ENCODE results near the gene MSLN. TPM values are rescaled to one million over a fixed set of nuclear protein-coding genes. Genes with fewer than 3 reads are reported as not detected.

MSLN gene
- polyA plus RNA-seq, 1 donor: 17.1 TPM

- no peak for DNase-seq
Observed at GRCh38 chr16:804193-805048, 43.9 kb downstream of the MSLN start.

- DNase-seq: no peak
Observed at GRCh38 chr16:805474-805873, 44.9 kb downstream of the MSLN start.

GRCh38 chr16:807347-808084 lies 47.0 kb downstream of the MSLN start:
- peak; percentile 89 for DNase-seq

DNA sequence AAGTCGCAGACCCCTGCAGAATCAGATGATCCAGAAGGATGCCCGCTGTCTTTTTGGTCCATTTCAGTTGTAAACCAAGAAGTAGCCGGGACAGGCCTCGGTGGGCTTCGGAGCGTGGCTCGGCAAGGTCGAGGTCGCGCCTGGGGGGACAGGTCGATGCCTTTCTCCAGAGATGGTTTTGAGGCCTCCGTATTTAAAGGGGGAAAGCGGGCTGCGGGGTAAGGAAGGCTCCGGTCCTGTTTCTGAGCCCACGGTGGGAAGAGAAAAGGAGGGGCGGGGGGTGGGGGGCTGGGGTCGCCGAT lies 47.5 kb downstream of the MSLN start:
- no peak for DNase-seq

DNA sequence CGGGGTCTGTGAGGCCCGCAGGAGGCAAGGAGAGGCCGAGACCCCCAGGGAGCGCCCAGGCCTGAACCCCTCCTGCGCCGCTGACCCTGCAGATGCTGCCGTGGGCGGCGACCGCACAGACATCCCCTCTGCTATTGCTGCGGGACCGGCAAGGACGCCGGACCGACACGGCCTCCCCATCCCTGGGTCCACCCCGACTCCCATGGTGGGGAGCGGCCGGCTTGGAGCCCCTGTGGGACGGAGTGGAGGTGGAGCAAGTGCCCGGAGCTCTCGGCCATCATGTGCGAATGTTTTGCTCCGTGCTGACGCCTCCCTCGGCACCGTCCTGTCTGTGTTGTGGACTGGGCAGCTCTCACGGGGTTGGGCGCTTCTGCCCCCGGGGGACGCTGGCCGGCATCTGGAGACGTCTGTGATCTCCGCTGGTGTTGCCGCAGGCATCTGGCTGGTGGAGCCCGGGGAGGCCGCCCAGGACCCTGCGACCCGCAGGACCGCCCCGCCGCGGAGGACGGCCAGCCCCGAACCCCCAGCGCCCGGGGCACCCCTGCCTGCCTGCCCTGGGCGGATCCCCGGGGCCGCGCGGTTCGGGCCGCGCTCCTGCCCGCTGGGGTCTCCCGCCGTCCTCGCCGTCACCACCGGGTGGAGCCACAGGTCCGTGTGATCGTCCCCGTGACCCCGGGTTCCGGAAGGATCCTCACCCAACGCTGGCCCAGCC lies 52.8 kb downstream of the MSLN start:
- no peak for DNase-seq

DNA sequence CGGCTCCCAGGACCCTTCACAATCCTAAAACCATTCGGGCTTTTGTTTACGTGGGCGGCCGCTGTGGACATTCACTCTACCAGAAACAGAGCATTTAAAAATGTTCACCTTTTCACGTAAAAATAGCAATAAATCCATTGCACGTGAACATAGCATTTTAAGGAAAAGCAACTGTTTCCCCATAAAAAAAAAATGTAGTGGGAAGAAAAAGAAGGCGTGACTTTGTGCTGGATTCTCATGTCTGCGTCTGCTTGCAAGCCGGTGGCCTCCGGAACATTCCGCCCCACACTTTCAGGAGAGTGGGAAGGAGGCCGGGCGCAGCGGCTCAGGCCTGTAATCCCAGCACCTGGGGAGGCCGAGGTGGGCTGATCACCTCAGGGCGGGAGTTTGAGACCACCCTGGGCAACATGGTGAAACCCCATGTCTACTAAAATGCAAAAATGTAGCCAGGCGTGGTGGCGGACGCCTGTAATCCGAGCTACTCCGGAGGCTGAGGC lies 53.4 kb downstream of the MSLN start:
- DNase-seq: no peak

GRCh38 chr16:814974-815373 lies 54.4 kb downstream of the MSLN start:
- no peak for DNase-seq

DNA sequence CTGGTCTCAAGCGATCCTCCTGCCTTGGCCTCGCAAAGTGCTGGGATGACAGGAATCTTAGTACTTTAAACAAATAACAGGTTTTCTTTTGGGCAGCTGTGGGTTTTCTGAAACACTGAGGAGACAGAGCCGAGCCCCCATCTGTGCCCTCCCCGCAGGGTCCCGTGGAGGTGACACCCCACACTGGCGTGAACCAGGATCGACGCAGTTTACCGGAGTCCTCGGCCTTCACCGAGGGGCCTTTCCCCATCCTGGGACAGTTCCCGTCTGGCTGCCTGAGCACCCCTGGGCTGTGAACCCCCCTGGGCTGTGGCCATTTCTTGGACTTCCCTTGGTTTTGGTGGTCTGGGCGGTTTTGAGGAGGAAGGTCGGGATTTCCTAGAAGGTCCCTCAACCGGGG lies 55.3 kb downstream of the MSLN start:
- DNase-seq: no peak

GRCh38 chr16:817001-817906 lies 56.7 kb downstream of the MSLN start:
- no peak for DNase-seq

- DNase-seq: no peak
Observed at GRCh38 chr16:818132-818531, 57.6 kb downstream of the MSLN start.

Other genes with a start within 250 kb of the MSLN start
- 23.8 TPM for gene CAPN15, start 233.0 kb upstream of the MSLN start, polyA plus RNA-seq (ENCODE audit: insufficient read length)
- 6.6 TPM for gene PRR35, start 200.3 kb upstream of the MSLN start, polyA plus RNA-seq (ENCODE audit: insufficient read length)
- gene NHLRC4, start 193.7 kb upstream of the MSLN start, polyA plus RNA-seq (ENCODE audit: insufficient read length): 4.7 TPM
- 60.9 TPM for gene PIGQ, start 190.8 kb upstream of the MSLN start, polyA plus RNA-seq (ENCODE audit: insufficient read length)
- gene RAB40C, start 170.7 kb upstream of the MSLN start, polyA plus RNA-seq (ENCODE audit: insufficient read length): 17.3 TPM
- 1.5 TPM for gene WFIKKN1, start 129.7 kb upstream of the MSLN start, polyA plus RNA-seq (ENCODE audit: insufficient read length)
- 38.0 TPM for gene METTL26, start 124.4 kb upstream of the MSLN start, polyA plus RNA-seq (ENCODE audit: insufficient read length)
- gene MCRIP2, start 118.9 kb upstream of the MSLN start, polyA plus RNA-seq (ENCODE audit: insufficient read length): 15.5 TPM
- 42.2 TPM for gene WDR90, start 111.4 kb upstream of the MSLN start, polyA plus RNA-seq (ENCODE audit: insufficient read length)
- 70.8 TPM for gene RHOT2, start 92.6 kb upstream of the MSLN start, polyA plus RNA-seq (ENCODE audit: insufficient read length)
- gene RHBDL1, start 85.1 kb upstream of the MSLN start, polyA plus RNA-seq (ENCODE audit: insufficient read length): 1.7 TPM
- gene STUB1, start 80.3 kb upstream of the MSLN start, polyA plus RNA-seq (ENCODE audit: insufficient read length): 107 TPM
- 51.4 TPM for gene JMJD8, start 76.4 kb upstream of the MSLN start, polyA plus RNA-seq (ENCODE audit: insufficient read length)
- 10.2 TPM for gene WDR24, start 70.3 kb upstream of the MSLN start, polyA plus RNA-seq (ENCODE audit: insufficient read length)
- gene FBXL16, start 54.9 kb upstream of the MSLN start, polyA plus RNA-seq (ENCODE audit: insufficient read length): 0.75 TPM
- 6.3 TPM for gene METRN, start 45.6 kb upstream of the MSLN start, polyA plus RNA-seq (ENCODE audit: insufficient read length)
- 9.0 TPM for gene ANTKMT, start 39.6 kb upstream of the MSLN start, polyA plus RNA-seq (ENCODE audit: insufficient read length)
- gene CCDC78, start 34.3 kb upstream of the MSLN start, polyA plus RNA-seq (ENCODE audit: insufficient read length): 2.0 TPM
- 3.3 TPM for gene HAGHL, start 33.6 kb upstream of the MSLN start, polyA plus RNA-seq (ENCODE audit: insufficient read length)
- 26.7 TPM for gene CIAO3, start 19.7 kb upstream of the MSLN start, polyA plus RNA-seq (ENCODE audit: insufficient read length)
- 10.7 TPM for gene RPUSD1, start 27.6 kb downstream of the MSLN start, polyA plus RNA-seq (ENCODE audit: insufficient read length)
- 22.9 TPM for gene CHTF18, start 27.9 kb downstream of the MSLN start, polyA plus RNA-seq (ENCODE audit: insufficient read length)
- 0.42 TPM for gene GNG13, start 40.0 kb downstream of the MSLN start, polyA plus RNA-seq (ENCODE audit: insufficient read length)
- 18.7 TPM for gene LMF1, start 210.2 kb downstream of the MSLN start, polyA plus RNA-seq (ENCODE audit: insufficient read length)
- gene SOX8, start 221.0 kb downstream of the MSLN start, polyA plus RNA-seq (ENCODE audit: insufficient read length): 2.9 TPM

All from left kidney (tissue), 2 donors.